A549 (cell line): ENCODE data around the gene GNG14. TPM values are rescaled to one million over a fixed set of nuclear protein-coding genes. Genes with fewer than 3 reads are reported as not detected.

Source experiments
- ATAC-seq, 2 experiments: fragments of 200-7000 bp in 1 of 2; fragments of >200 bp in 1 of 2; cut with Nextera tagmentation in 1 of 2; cut with Tn5 transposase in 1 of 2; 3 replicates each; pipeline versions ENCODE4 v1.8.0 to v1.9.1; 2018 to 2020; ENCODE audit warnings: mild to moderate bottlenecking in 1 of 2, moderate library complexity in 1 of 2
- CTCF ChIA-PET: fragments of 300-600 bp; sonication (Branson Sonifier 250); formaldehyde crosslinking; extraction: SDS; loops from one replicate; lab custom pipeline; 2021; ENCODE audit warnings: antibody characterized with exemption, inconsistent platforms; lab: Yijun Ruan, JAX
- POLR2A ChIA-PET: fragments of 350-600 bp; formaldehyde crosslinking; extraction: SDS; loops from one replicate; lab custom pipeline; 2021; ENCODE audit warnings: antibody characterized with exemption, inconsistent platforms; lab: Yijun Ruan, JAX
- DNase-seq, 2 experiments: peaks; one replicate each; pipeline versions ENCODE4 v3.0.0 to v3.0.0-alpha.2; 2011 to 2016; ENCODE audit warnings: low read depth in 1 of 2, low spot score in 1 of 2
- FAIRE-seq: peaks from 2 replicates; lab custom pipeline; 2011; peaks lifted over from hg19 to GRCh38; lab: Jason Lieb, UNC
- H3K27ac ChIP-seq, 2 experiments: fragments of >200 bp; sonication (Bioruptor Twin); formaldehyde crosslinking; 3 replicates each; pipeline ENCODE4 v1.5.1; 2016 to 2017
- H3K4me1 ChIP-seq: fragments of >200 bp; sonication (Bioruptor Twin); formaldehyde crosslinking; 3 replicates; pipeline ENCODE4 v1.6.1; 2016
- H3K4me2 ChIP-seq: fragments of >200 bp; sonication (Bioruptor Twin); formaldehyde crosslinking; 3 replicates; pipeline ENCODE4 v1.6.1; 2016
- H3K4me3 ChIP-seq: fragments of >200 bp; sonication (Bioruptor Twin); formaldehyde crosslinking; 3 replicates; pipeline ENCODE4 v1.5.1; 2016
- H3K9me3 ChIP-seq: fragments of >200 bp; sonication (Bioruptor Twin); formaldehyde crosslinking; 3 replicates; pipeline ENCODE4 v1.6.1; 2016
- ATOH8 ChIP-seq: fragments of 250-450 bp; sonication (Bioruptor Pico); IDR thresholded peaks from 2 replicates; pipeline ENCODE4 v1.5.0; 2020; ENCODE audit warnings: low read depth, mild to moderate bottlenecking, moderate library complexity
- BCL3 ChIP-seq: fragments of >200 bp; sonication (Bioruptor Twin); formaldehyde crosslinking; IDR thresholded peaks from 3 replicates; pipeline ENCODE4 v1.6.1; 2016
- CBX2 ChIP-seq: fragments of 200-600 bp; sonication (generic); IDR thresholded peaks from 2 replicates; pipeline ENCODE4 v1.6.1; 2016; ENCODE audit warnings: low read depth, mild to moderate bottlenecking, borderline replicate concordance
- CBX8 ChIP-seq: fragments of 200-600 bp; sonication (generic); IDR thresholded peaks from 2 replicates; pipeline ENCODE4 v1.6.1; 2016
- CEBPB ChIP-seq, 2 experiments: fragments of >200 bp in 1 of 2; sonication (Bioruptor Twin) in 1 of 2; formaldehyde crosslinking in 1 of 2; IDR thresholded peaks; 2 replicates each; pipeline ENCODE4 v1.6.1; 2012 to 2016
- EHF ChIP-seq: fragments of 250-450 bp; sonication (Bioruptor Pico); IDR thresholded peaks from 2 replicates; pipeline ENCODE4 v1.5.0; 2020; ENCODE audit warnings: mild to moderate bottlenecking
- ELK1 ChIP-seq: fragments of 150-350 bp; IDR thresholded peaks from 2 replicates; pipeline ENCODE4 v1.6.1; 2014; ENCODE audit warnings: low read depth, mild to moderate bottlenecking, low read length
- FOSB ChIP-seq: fragments of 250-450 bp; sonication (Bioruptor Pico); IDR thresholded peaks from 2 replicates; pipeline ENCODE4 v1.5.0; 2020; ENCODE audit warnings: mild to moderate bottlenecking, moderate library complexity
- FOXS1 ChIP-seq: fragments of 250-450 bp; sonication (Bioruptor Pico); IDR thresholded peaks from 2 replicates; pipeline ENCODE4 v1.5.0; 2020; ENCODE audit warnings: mild to moderate bottlenecking, moderate library complexity
- HDAC2 ChIP-seq: fragments of 200-600 bp; sonication (generic); IDR thresholded peaks from 2 replicates; pipeline ENCODE4 v1.6.1; 2016
- HMGXB4 ChIP-seq: fragments of 250-450 bp; sonication (Bioruptor Pico); IDR thresholded peaks from 2 replicates; pipeline ENCODE4 v1.5.0; 2021; ENCODE audit warnings: mild to moderate bottlenecking, moderate library complexity, borderline replicate concordance
- HOXA7 ChIP-seq: fragments of 250-450 bp; sonication (Bioruptor Pico); IDR thresholded peaks from 2 replicates; pipeline ENCODE4 v1.5.0; 2020; ENCODE audit warnings: mild to moderate bottlenecking, moderate library complexity
- HOXB13 ChIP-seq: fragments of 250-450 bp; sonication (Bioruptor Pico); IDR thresholded peaks from 2 replicates; pipeline ENCODE4 v1.5.0; 2020; ENCODE audit warnings: low read depth, mild to moderate bottlenecking, moderate library complexity
- JUNB ChIP-seq: fragments of >200 bp; sonication (Bioruptor Twin); formaldehyde crosslinking; IDR thresholded peaks from 2 replicates; pipeline ENCODE4 v1.6.1; 2016
- MAFK ChIP-seq: fragments of 450-650 bp; IDR thresholded peaks from 2 replicates; pipeline ENCODE4 v1.6.1; 2014; ENCODE audit not compliant: partially characterized antibody
- MAX ChIP-seq: IDR thresholded peaks from 2 replicates; pipeline ENCODE4 v1.6.1; 2012
- MYC ChIP-seq: IDR thresholded peaks from 2 replicates; pipeline ENCODE4 v1.6.1; 2012; ENCODE audit warnings: mild to moderate bottlenecking, inconsistent platforms, low read length, improper control_type of control experiment, borderline replicate concordance
- NFE2L2 ChIP-seq: fragments of 150-350 bp; conservative IDR thresholded peaks from 2 replicates; pipeline ENCODE4 v1.6.1; 2014; ENCODE audit warnings: low read length
- NPAS2 ChIP-seq: fragments of 250-450 bp; sonication (Bioruptor Pico); IDR thresholded peaks from 2 replicates; pipeline ENCODE4 v1.8.0; 2022; ENCODE audit warnings: mild to moderate bottlenecking, moderate library complexity, borderline replicate concordance
- PBX3 ChIP-seq: IDR thresholded peaks from 2 replicates; pipeline ENCODE4 v1.6.1; 2012
- PHF8 ChIP-seq: fragments of 200-600 bp; sonication (generic); IDR thresholded peaks from 2 replicates; pipeline ENCODE4 v1.6.1; 2016; ENCODE audit warnings: low read depth, mild to moderate bottlenecking, antibody characterized with exemption, moderate library complexity, borderline replicate concordance
- POLR2A ChIP-seq: IDR thresholded peaks from 2 replicates; pipeline ENCODE4 v1.6.1; 2012; ENCODE audit warnings: mild to moderate bottlenecking, low read length
- RAD21 ChIP-seq, 2 experiments: fragments of >200 bp in 1 of 2; sonication (Bioruptor Twin) in 1 of 2; formaldehyde crosslinking in 1 of 2; IDR thresholded peaks in 1 of 2; conservative IDR thresholded peaks in 1 of 2; 2 replicates in 1 of 2; 3 replicates in 1 of 2; pipeline ENCODE4 v1.6.1; 2012 to 2018; ENCODE audit warnings: inconsistent platforms in 1 of 2
- RARB ChIP-seq: fragments of 250-450 bp; sonication (Bioruptor Pico); IDR thresholded peaks from 2 replicates; pipeline ENCODE4 v1.8.0; 2021; ENCODE audit warnings: mild to moderate bottlenecking, moderate library complexity
- RNF2 ChIP-seq: fragments of 200-600 bp; sonication (generic); IDR thresholded peaks from 2 replicates; pipeline ENCODE4 v1.6.1; 2016; ENCODE audit warnings: low read depth, mild to moderate bottlenecking, antibody characterized with exemption, moderate library complexity, borderline replicate concordance
- SREBF2 ChIP-seq: fragments of 450-650 bp; IDR thresholded peaks from 2 replicates; pipeline ENCODE4 v1.6.1; 2014; ENCODE audit warnings: mild to moderate bottlenecking, moderate library complexity
- TFCP2L1 ChIP-seq: fragments of 250-450 bp; sonication (Bioruptor Pico); IDR thresholded peaks from 2 replicates; pipeline ENCODE4 v1.5.0; 2021; ENCODE audit warnings: mild to moderate bottlenecking
- TP53 ChIP-seq: fragments of 250-450 bp; sonication (Bioruptor Pico); IDR thresholded peaks from 2 replicates; pipeline ENCODE4 v1.5.0; 2021; ENCODE audit warnings: mild to moderate bottlenecking, moderate library complexity
- ZFP36 ChIP-seq: fragments of 450-650 bp; IDR thresholded peaks from 2 replicates; pipeline ENCODE4 v1.6.1; 2014; ENCODE audit warnings: borderline replicate concordance; ENCODE audit not compliant: partially characterized antibody
- ZNF302 ChIP-seq: fragments of 250-450 bp; sonication (Bioruptor Pico); IDR thresholded peaks from 2 replicates; pipeline ENCODE4 v1.9.0; 2021; ENCODE audit warnings: inconsistent platforms, mild to moderate bottlenecking, moderate library complexity
- ZSCAN20 ChIP-seq: fragments of 250-450 bp; sonication (Bioruptor Pico); IDR thresholded peaks from 2 replicates; pipeline ENCODE4 v1.8.0; 2022; ENCODE audit warnings: mild to moderate bottlenecking, moderate library complexity
- WGBS: methylation state at CpG from one replicate; pipeline ENCODE4 v1.1.6; 2017; ENCODE audit errors: missing lambda C conversion rate; 5-methylcytosine and 5-hydroxymethylcytosine counted together
- polyA plus RNA-seq, 4 experiments: library from polyadenylated mRNA; depleted of rRNA in 3 of 4; stranded (reverse); fragments of >200 nt; fragmentation: RNase III in 1 of 4; extraction: RNeasy Plus Mini Kit Qiagen cat#74134 plus additional on column Dnase treatment in 1 of 4; gene quantifications; 2 replicates in 3 of 4; 3 replicates in 1 of 4; pipeline ENCODE4 v1.2.3, GENCODE V29; 2011 to 2017

GNG14 gene
- polyA plus RNA-seq, 2 of the 4 experiments (the other 2 are of a cell fraction), result not detected

GRCh38 chr19:12669270-12670158 is 18.3 kb upstream of the GNG14 start:
- ATAC-seq (peak; percentile 49 to 69), FAIRE-seq (no peak), DNase-seq (peak; percentile 71 to 89)
- WGBS, result under 1% methylated on average over 43 of the region's 64 CpGs
- ChIA-PET POLR2A (interaction anchor here (0.9 kb wide), 1 partner anchor 59 kb away, joined by 3 read pairs; the partner anchor contains the start of genes ZNF490 and ZNF791), CTCF (interaction anchor here (1.4 to 2.6 kb wide), 3 partner anchors 9 to 178 kb away, joined by 3 to 5 read pairs (median 5); no protein-coding TSS in a partner anchor)
- peak overlapping the region; percentile 95 to 99 for H3K27ac ChIP-seq
- H3K9me3 ChIP-seq, result no peaks in the 10 kb centered on the region
- peak overlapping the region; percentile 97 for H3K4me3 ChIP-seq
- H3K4me2 ChIP-seq, result peak overlapping the region; percentile 93
- H3K4me1 ChIP-seq, result peaks cover 11% of the 10 kb centered on the region
- TF ChIP-seq NPAS2 (CRISPR knock-in tag), result no peak
- TF ChIP-seq RAD21 (conservative IDR thresholded peaks at IDR 0.05 in 1 of 2, IDR thresholded peaks at IDR 0.05 in 1 of 2), result no peak
- no peak for TF ChIP-seq ZNF302 (CRISPR knock-in tag)
- peak; percentile 13; the same call in 1 of the 2 replicates for TF ChIP-seq PHF8
- no peak for TF ChIP-seq FOSB (CRISPR knock-in tag)
- no peak for TF ChIP-seq ATOH8 (CRISPR knock-in tag)
- no peak for TF ChIP-seq HOXB13
- TF ChIP-seq TP53 (CRISPR knock-in tag), result no peak
- TF ChIP-seq SREBF2, result no peak
- no peak for TF ChIP-seq RNF2
- no peak for TF ChIP-seq HOXA7
- no peak for TF ChIP-seq MAFK
- TF ChIP-seq PBX3, result no peak
- no peak for TF ChIP-seq EHF (CRISPR knock-in tag)
- no peak for TF ChIP-seq ZFP36
- TF ChIP-seq MYC, result 0 out of 2 replicates have a peak, but pooled peaks have one; percentile 5
- TF ChIP-seq CBX2, result no peak
- no peak for TF ChIP-seq TFCP2L1 (CRISPR knock-in tag)
- no peak for TF ChIP-seq NFE2L2
- no peak for TF ChIP-seq CEBPB (IDR thresholded peaks at IDR 0.05)
- TF ChIP-seq BCL3, result no peak
- TF ChIP-seq HMGXB4, result no peak
- no peak for TF ChIP-seq ELK1
- TF ChIP-seq RARB (CRISPR knock-in tag), result no peak
- no peak for TF ChIP-seq CBX8
- TF ChIP-seq MAX, result peak; percentile 87
- no peak for TF ChIP-seq JUNB
- TF ChIP-seq POLR2A, result peak; percentile 55
- no peak for TF ChIP-seq ZSCAN20
- TF ChIP-seq HDAC2, result no peak
- no peak for TF ChIP-seq FOXS1 (CRISPR knock-in tag)
